ENCODE measurements around the gene SCP2. TPM values are rescaled to one million over a fixed set of nuclear protein-coding genes. Genes with fewer than 3 reads are reported as not detected.
A peak's percentile ranks its signal among the peaks of the same experiment; 100 is the strongest.
"Not testable (repeated sequence)": the region's sequence is repeated elsewhere in the genome, so short reads cannot be mapped to it uniquely, and the experiment has no call there.

The SCP2 gene
- polyA plus RNA-seq, 1 donor, result 287 TPM

DNA sequence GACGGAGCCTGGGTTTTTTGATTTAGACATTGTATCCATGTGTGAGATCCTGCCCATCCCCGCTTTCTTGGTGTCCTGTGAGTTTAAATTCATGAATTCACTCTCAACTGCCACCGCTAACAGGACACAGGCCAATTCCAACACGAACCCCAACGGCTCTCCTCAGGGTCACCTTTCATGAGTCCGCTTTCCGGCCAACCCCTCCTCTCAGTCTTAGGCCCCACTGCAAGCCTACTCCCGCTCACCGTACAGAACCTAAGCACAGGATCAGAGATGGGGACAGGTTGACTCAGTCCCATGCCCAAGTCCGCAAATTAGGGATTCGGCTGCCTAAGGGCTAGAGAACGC lies 238 bp upstream of the SCP2 start:
- no peaks in the 10 kb centered on the region for H3K9me3 ChIP-seq (ENCODE audit: control insufficient read depth, low read depth, low read length)
- peak overlapping the region; percentile 92 for H3K4me3 ChIP-seq (ENCODE audit: low read length)
- no peak for DNase-seq
- H3K27me3 ChIP-seq (ENCODE audit: control insufficient read depth, insufficient read depth, low read length), result no peaks in the 10 kb centered on the region
- WGBS (ENCODE audit: insufficient coverage, low lambda C conversion rate), result no CpG with 5 or more reads among the region's 12 CpGs
- peaks cover 2% of the 10 kb centered on the region for H3K36me3 ChIP-seq (ENCODE audit: control insufficient read depth, insufficient read depth, low read length)
- peaks cover 2% of the 10 kb centered on the region for H3K4me1 ChIP-seq (ENCODE audit: control insufficient read depth, insufficient read depth, low read length)
- peak overlapping the region; percentile 78 for H3K27ac ChIP-seq (ENCODE audit: low read length)

DNA sequence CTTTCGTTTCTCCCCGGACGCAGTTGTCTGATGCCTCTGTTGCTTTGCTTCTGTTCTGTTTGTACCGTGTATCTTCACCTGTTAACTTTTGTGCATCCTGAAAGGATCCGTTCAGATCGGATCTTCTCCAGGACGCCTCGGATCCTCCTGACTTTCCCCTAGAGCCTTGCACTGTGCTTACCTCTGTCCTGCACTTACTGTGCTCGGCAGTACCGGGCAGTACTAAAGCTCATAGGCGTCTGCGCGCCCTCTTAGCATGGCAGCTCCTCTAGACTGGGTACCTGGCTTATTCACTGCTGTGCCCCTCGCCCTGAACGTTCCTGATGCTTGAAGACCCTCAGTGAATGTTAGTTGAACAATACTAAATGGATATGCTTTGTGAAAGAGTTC lies 934 bp downstream of the SCP2 start:
- Histone ChIP-seq H3K4me1 (ENCODE audit: control insufficient read depth, insufficient read depth, low read length) (no peaks in the 10 kb centered on the region), H3K27ac (ENCODE audit: low read length) (peak overlapping the region; percentile 78), H3K36me3 (ENCODE audit: control insufficient read depth, insufficient read depth, low read length) (peaks cover 2% of the 10 kb centered on the region), H3K27me3 (ENCODE audit: control insufficient read depth, insufficient read depth, low read length) (no peaks in the 10 kb centered on the region), H3K9me3 (ENCODE audit: control insufficient read depth, low read depth, low read length) (no peaks in the 10 kb centered on the region), H3K4me3 (ENCODE audit: low read length) (peak overlapping the region; percentile 92)
- 0% methylated on average over 3 of the region's 15 CpGs for WGBS (ENCODE audit: insufficient coverage, low lambda C conversion rate)
- no peak for DNase-seq

DNA sequence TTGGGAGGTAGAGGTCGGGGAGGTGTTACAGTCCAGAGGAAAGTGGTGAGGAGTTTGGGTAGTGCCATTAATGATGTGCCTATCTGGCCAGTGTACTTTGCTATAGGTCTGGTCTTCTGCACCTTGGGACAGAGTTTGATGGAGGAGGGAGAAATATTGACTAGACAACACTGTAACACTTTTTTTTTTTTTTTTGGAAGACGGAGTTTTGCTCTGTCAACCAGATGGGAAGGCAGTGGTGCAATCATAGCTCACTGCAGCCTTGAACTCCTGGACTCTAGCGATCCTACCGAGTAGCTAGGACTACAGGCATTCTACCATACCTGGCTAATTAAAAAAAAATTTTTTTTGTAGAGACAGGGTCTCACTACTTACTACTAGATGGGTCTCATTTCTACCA lies 1.9 kb downstream of the SCP2 start:
- Histone ChIP-seq H3K4me1 (ENCODE audit: control insufficient read depth, insufficient read depth, low read length) (no peaks in the 10 kb centered on the region), H3K9me3 (ENCODE audit: control insufficient read depth, low read depth, low read length) (no peaks in the 10 kb centered on the region), H3K36me3 (ENCODE audit: control insufficient read depth, insufficient read depth, low read length) (peaks cover 2% of the 10 kb centered on the region), H3K27ac (ENCODE audit: low read length) (no peak overlapping the region), H3K27me3 (ENCODE audit: control insufficient read depth, insufficient read depth, low read length) (no peaks in the 10 kb centered on the region), H3K4me3 (ENCODE audit: low read length) (no peak overlapping the region)
- no CpG with 5 or more reads among the region's 4 CpGs for WGBS (ENCODE audit: insufficient coverage, low lambda C conversion rate)
- no peak for DNase-seq

DNA sequence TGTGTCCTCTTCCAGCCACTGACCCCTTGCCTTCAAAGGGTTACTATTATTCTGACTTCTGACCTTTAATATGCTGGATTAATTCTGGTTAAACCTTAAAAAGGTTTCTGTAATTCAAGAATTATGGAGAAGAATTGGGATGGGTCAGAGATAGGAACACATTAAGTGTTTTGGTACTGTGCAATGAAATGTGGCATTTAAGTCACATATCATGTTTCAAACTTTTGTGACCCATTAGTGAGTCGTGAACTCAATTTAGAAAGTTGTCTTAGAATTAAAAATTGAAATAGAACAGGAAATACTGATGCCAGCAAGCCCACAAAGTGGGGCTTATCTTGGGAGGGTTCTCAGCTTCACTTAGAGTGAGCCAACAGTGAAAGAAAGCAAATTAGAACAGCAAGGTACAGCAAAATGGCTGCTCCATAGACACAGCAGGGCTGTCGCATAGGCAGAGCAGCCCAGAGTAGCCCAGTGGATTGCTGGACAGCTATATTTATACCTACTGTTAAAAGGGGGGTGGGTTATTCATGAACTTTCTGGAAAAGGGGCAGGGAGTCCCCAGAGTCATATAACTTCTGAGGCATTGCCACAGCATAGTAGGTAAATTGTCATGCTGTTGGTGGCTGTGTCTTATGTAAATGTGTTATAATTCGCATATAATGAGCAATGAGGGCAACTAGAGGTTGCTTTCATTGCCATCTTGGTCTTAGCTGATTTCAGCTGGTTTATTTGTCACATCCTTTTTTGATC lies 10.5 kb downstream of the SCP2 start:
- WGBS (ENCODE audit: insufficient coverage, low lambda C conversion rate), result 100% methylated on average over 1 of the region's 3 CpGs
- no peaks in the 10 kb centered on the region for H3K4me1 ChIP-seq (ENCODE audit: control insufficient read depth, insufficient read depth, low read length)
- no peaks in the 10 kb centered on the region for H3K27me3 ChIP-seq (ENCODE audit: control insufficient read depth, insufficient read depth, low read length)
- H3K27ac ChIP-seq (ENCODE audit: low read length), result no peak overlapping the region
- no peak for DNase-seq
- peaks cover 5% of the 10 kb centered on the region for H3K36me3 ChIP-seq (ENCODE audit: control insufficient read depth, insufficient read depth, low read length)
- no peak overlapping the region for H3K4me3 ChIP-seq (ENCODE audit: low read length)
- H3K9me3 ChIP-seq (ENCODE audit: control insufficient read depth, low read depth, low read length), result no peaks in the 10 kb centered on the region

DNA sequence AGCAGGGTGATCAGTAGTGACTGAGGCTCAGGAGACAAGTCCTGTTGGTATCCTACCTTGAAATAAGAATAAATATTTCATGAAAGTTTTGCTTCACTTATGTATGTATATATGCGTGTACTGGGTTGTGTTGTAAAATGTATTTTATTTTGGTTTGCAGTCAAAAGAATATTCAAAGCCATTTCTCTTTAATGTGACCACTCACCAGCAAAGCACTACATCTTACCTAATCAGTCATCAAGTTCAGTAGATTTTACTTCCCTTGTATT lies 11.0 kb downstream of the SCP2 start:
- no peaks in the 10 kb centered on the region for H3K9me3 ChIP-seq (ENCODE audit: control insufficient read depth, low read depth, low read length)
- WGBS (ENCODE audit: insufficient coverage, low lambda C conversion rate), result no CpG with 5 or more reads among the region's 1 CpG
- no peaks in the 10 kb centered on the region for H3K4me1 ChIP-seq (ENCODE audit: control insufficient read depth, insufficient read depth, low read length)
- H3K27me3 ChIP-seq (ENCODE audit: control insufficient read depth, insufficient read depth, low read length), result no peaks in the 10 kb centered on the region
- H3K36me3 ChIP-seq (ENCODE audit: control insufficient read depth, insufficient read depth, low read length), result peaks cover 5% of the 10 kb centered on the region
- DNase-seq, result no peak
- no peak overlapping the region for H3K27ac ChIP-seq (ENCODE audit: low read length)
- H3K4me3 ChIP-seq (ENCODE audit: low read length), result no peak overlapping the region

DNA sequence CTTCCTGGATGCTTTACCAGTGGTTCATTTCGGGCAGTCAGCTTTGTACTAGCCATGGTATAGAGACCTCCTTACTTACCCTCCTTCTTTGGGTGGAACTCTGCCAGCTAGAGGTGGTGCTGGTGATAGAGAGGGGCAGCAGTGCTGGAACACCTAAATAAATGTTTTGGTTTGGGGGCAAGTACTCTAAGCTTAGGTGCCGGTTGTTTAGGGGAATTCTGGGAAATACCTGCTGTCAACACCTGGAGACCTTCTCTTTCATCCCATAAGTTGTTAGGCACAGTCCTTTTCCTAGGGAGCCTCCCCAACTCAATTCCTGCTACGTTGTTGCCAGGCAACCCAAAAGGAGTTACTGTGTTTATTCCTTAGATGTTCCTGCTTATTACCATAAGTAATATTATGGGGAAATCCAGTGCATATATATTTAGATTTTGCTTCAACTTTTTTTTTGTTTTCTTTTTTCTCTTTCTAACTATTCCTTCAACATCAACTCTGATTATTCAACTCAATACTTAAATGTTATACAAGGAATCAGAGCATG lies 16.9 kb downstream of the SCP2 start:
- Histone ChIP-seq H3K4me3 (ENCODE audit: low read length) (no peak overlapping the region), H3K4me1 (ENCODE audit: control insufficient read depth, insufficient read depth, low read length) (no peaks in the 10 kb centered on the region), H3K27ac (ENCODE audit: low read length) (no peak overlapping the region), H3K27me3 (ENCODE audit: control insufficient read depth, insufficient read depth, low read length) (no peaks in the 10 kb centered on the region), H3K36me3 (ENCODE audit: control insufficient read depth, insufficient read depth, low read length) (peaks cover 18% of the 10 kb centered on the region), H3K9me3 (ENCODE audit: control insufficient read depth, low read depth, low read length) (no peaks in the 10 kb centered on the region)
- no peak for DNase-seq
- WGBS (ENCODE audit: insufficient coverage, low lambda C conversion rate), result no CpG with 5 or more reads among the region's 3 CpGs

DNA sequence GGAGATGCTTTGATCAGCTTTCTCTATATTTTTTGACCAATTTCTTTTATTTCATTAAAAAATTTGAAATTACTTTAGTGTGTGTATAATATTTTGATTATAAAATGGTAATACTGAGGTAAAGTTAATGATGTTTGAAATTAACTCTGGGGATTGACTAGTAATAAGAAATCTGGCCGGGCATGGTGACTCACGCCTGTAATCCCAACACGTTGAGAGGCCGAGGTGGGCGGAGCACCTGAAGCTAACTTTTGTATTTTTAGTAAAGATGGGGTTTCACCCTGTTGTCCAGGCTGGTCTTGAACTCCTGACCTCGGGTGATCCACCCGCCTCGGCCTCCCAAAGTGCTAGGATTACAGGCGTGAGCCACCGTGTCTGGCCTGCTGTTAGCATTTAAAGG lies 17.5 kb downstream of the SCP2 start:
- WGBS (ENCODE audit: insufficient coverage, low lambda C conversion rate), result no CpG with 5 or more reads among the region's 10 CpGs
- Histone ChIP-seq H3K9me3 (ENCODE audit: control insufficient read depth, low read depth, low read length) (no peaks in the 10 kb centered on the region), H3K27ac (ENCODE audit: low read length) (no peak overlapping the region), H3K27me3 (ENCODE audit: control insufficient read depth, insufficient read depth, low read length) (no peaks in the 10 kb centered on the region), H3K4me1 (ENCODE audit: control insufficient read depth, insufficient read depth, low read length) (no peaks in the 10 kb centered on the region), H3K4me3 (ENCODE audit: low read length) (no peak overlapping the region), H3K36me3 (ENCODE audit: control insufficient read depth, insufficient read depth, low read length) (peaks cover 18% of the 10 kb centered on the region)
- DNase-seq, result no peak

DNA sequence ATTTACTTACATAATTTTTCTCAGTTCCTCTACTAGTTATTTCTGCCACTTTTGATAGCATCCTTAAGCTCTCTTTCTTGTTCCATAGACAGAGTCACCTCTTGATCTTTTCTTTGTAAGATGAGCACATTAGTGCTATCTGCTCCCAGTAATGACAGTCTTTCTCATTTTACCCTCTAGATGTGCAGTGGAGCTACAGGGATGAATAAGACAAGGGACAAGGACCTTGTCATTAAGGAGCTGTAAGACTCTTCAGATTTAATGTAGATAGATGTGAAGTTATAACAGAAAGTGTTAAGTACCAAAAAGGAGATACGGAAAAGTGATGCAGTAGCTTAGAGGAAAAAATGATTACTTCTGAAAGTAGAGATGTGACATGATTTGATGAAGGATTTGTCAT lies 20.4 kb downstream of the SCP2 start:
- Histone ChIP-seq H3K27ac (ENCODE audit: low read length) (no peak overlapping the region), H3K9me3 (ENCODE audit: control insufficient read depth, low read depth, low read length) (no peaks in the 10 kb centered on the region), H3K4me3 (ENCODE audit: low read length) (no peak overlapping the region), H3K4me1 (ENCODE audit: control insufficient read depth, insufficient read depth, low read length) (no peaks in the 10 kb centered on the region), H3K27me3 (ENCODE audit: control insufficient read depth, insufficient read depth, low read length) (no peaks in the 10 kb centered on the region), H3K36me3 (ENCODE audit: control insufficient read depth, insufficient read depth, low read length) (peaks cover 27% of the 10 kb centered on the region)
- DNase-seq, result no peak
- WGBS (ENCODE audit: insufficient coverage, low lambda C conversion rate), result 100% methylated on average over 1 of the region's 1 CpG

DNA sequence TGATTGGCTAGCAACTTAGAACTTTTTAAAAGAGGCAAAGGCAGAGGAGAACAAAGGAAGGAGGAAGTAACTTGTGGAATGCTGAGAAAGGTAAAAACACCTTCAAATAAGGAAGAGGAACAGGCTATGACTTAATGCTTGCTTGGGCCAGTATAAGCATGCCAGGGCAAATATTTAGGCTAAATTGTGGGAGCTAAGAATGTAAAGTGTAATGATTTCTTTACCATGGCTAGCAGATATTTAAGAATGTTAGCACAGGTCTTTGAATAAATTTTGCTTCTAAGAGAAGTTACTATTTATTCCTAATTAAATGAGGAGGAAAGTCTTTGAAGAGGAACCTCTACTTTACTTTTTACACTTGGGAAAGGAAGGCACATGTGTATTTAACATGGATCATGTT lies 22.5 kb downstream of the SCP2 start:
- not testable (repeated sequence) for H3K27me3 ChIP-seq (ENCODE audit: control insufficient read depth, insufficient read depth, low read length); H3K4me1 ChIP-seq (ENCODE audit: control insufficient read depth, insufficient read depth, low read length); DNase-seq; H3K4me3 ChIP-seq (ENCODE audit: low read length); H3K27ac ChIP-seq (ENCODE audit: low read length); H3K9me3 ChIP-seq (ENCODE audit: control insufficient read depth, low read depth, low read length)
- H3K36me3 ChIP-seq (ENCODE audit: control insufficient read depth, insufficient read depth, low read length), result peaks cover 23% of the 10 kb centered on the region

DNA sequence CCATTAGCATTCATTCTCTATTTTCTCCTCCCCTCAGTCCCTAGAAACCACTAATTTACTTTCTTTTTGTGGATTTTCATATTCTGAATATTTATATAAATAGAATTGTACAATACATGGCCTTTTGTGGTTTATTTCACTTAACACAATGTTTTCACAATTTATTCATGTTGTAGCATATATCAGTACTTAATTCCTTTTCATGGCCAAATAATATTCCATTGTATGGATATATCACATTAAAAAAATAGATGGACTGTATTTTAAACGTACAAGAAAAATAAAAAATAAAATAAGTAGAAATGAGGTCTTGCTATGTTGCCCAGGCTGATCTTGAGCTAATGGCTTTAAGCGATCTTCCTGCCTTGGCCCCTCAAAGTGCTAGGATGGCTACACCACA lies 25.0 kb downstream of the SCP2 start:
- no peak overlapping the region for H3K27ac ChIP-seq (ENCODE audit: low read length)
- DNase-seq, result no peak
- WGBS (ENCODE audit: insufficient coverage, low lambda C conversion rate), result 100% methylated on average over 1 of the region's 2 CpGs
- H3K4me3 ChIP-seq (ENCODE audit: low read length), result no peak overlapping the region
- H3K9me3 ChIP-seq (ENCODE audit: control insufficient read depth, low read depth, low read length), result no peaks in the 10 kb centered on the region
- H3K36me3 ChIP-seq (ENCODE audit: control insufficient read depth, insufficient read depth, low read length), result peaks cover 18% of the 10 kb centered on the region
- peaks cover 3% of the 10 kb centered on the region for H3K4me1 ChIP-seq (ENCODE audit: control insufficient read depth, insufficient read depth, low read length)
- no peaks in the 10 kb centered on the region for H3K27me3 ChIP-seq (ENCODE audit: control insufficient read depth, insufficient read depth, low read length)
